NB4 (cell line): ENCODE data around the gene BICRA.

ENCODE experiments used
- DNase-seq: peaks from one replicate; pipeline ENCODE4 v3.0.0; 2010; ENCODE audit warnings: low read depth
- H3K4me3 ChIP-seq: one replicate; pipeline ENCODE4 v1.5.1; 2011; ENCODE audit warnings: mild to moderate bottlenecking, low read depth, low read length, moderate library complexity
- MAX ChIP-seq: IDR thresholded peaks from 2 replicates; pipeline ENCODE4 v1.6.1; 2011; ENCODE audit warnings: low read depth, low read length
- MYC ChIP-seq: IDR thresholded peaks from 2 replicates; pipeline ENCODE4 v1.6.1; 2011; ENCODE audit warnings: low read depth, low read length
- POLR2A ChIP-seq: IDR thresholded peaks from 2 replicates; pipeline ENCODE4 v1.6.1; 2011; ENCODE audit warnings: mild to moderate bottlenecking; ENCODE audit not compliant: insufficient read length; ENCODE audit errors: extremely low read depth
- TF ChIP-seq, protein P1 (sequence below): IDR thresholded peaks from one replicate; pipeline ENCODE4 v1.5.1; 2012; ENCODE audit warnings: low read depth, low read length

BICRA gene

GRCh38 chr19:47730910-47731309 is 122.0 kb downstream of the BICRA start:
- no peak overlapping the region for H3K4me3 ChIP-seq
- no peak for TF ChIP-seq MYC
- TF ChIP-seq, protein P1, sequence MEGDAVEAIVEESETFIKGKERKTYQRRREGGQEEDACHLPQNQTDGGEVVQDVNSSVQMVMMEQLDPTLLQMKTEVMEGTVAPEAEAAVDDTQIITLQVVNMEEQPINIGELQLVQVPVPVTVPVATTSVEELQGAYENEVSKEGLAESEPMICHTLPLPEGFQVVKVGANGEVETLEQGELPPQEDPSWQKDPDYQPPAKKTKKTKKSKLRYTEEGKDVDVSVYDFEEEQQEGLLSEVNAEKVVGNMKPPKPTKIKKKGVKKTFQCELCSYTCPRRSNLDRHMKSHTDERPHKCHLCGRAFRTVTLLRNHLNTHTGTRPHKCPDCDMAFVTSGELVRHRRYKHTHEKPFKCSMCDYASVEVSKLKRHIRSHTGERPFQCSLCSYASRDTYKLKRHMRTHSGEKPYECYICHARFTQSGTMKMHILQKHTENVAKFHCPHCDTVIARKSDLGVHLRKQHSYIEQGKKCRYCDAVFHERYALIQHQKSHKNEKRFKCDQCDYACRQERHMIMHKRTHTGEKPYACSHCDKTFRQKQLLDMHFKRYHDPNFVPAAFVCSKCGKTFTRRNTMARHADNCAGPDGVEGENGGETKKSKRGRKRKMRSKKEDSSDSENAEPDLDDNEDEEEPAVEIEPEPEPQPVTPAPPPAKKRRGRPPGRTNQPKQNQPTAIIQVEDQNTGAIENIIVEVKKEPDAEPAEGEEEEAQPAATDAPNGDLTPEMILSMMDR, result no peak
- no peak for TF ChIP-seq MAX
- peak; percentile 30 for DNase-seq

- H3K4me3 ChIP-seq, result no peak overlapping the region
- no peak for DNase-seq
- TF ChIP-seq MAX, result no peak
- TF ChIP-seq POLR2A, result no peak
- no peak for TF ChIP-seq MYC
- TF ChIP-seq, protein P1, result no peak
Measured at GRCh38 chr19:47735131-47735530, 126.2 kb downstream of the BICRA start.

DNA sequence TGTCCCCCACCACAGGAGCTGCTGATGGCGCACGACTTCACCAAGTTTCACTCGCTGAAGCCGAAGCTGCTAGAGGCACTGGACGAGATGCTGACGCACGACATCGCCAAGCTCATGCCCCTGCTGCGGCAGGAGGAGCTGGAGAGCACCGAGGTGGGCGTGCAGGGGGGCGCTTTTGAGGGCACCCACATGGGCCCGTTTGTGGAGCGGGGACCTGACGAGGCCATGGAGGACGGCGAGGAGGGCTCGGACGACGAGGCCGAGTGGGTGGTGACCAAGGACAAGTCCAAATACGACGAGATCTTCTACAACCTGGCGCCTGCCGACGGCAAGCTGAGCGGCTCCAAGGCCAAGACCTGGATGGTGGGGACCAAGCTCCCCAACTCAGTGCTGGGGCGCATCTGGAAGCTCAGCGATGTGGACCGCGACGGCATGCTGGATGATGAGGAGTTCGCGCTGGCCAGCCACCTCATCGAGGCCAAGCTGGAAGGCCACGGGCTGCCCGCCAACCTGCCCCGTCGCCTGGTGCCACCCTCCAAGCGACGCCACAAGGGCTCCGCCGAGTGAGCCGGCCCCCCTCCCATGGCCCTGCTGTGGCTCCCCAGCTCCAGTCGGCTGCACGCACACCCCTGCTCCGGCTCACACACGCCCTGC is 132.1 kb downstream of the BICRA start:
- no peak for DNase-seq
- TF ChIP-seq MAX (no peak), POLR2A (no peak), MYC (no peak)
- TF ChIP-seq, protein P1, result no peak
- H3K4me3 ChIP-seq, result no peak overlapping the region

- H3K4me3 ChIP-seq, result no peak overlapping the region
- no peak for DNase-seq
- TF ChIP-seq MAX (no peak), POLR2A (no peak), MYC (no peak)
- TF ChIP-seq, protein P1, result no peak
Measured at GRCh38 chr19:47741544-47742140, 132.7 kb downstream of the BICRA start.

DNA sequence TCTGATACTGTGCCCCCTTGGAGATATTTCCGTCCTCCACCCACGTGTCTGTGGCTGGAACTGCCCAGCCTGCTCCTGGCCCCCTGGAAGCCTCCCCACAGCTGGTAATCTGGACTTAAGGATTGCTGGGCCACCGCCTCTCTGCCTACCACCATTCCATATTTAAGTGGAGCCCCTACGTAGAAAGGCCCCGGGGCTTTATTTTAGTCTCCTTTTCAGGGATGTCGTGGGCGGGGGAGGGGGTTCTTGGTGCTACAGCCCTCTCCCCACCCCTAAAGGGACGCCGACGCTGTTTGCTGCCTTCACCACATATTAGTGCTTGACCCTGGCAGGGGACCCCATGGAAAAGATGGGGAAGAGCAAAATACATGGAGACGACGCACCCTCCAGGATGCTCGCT is 133.7 kb downstream of the BICRA start:
- DNase-seq, result no peak
- H3K4me3 ChIP-seq, result no peak overlapping the region
- TF ChIP-seq, protein P1, result no peak
- no peak for TF ChIP-seq MYC
- no peak for TF ChIP-seq POLR2A
- TF ChIP-seq MAX, result no peak
